Lung (tissue), 12 donors: ENCODE data around the gene TAB2. TPM values are rescaled to one million over a fixed set of nuclear protein-coding genes. Genes with fewer than 3 reads are reported as not detected.

Experiments
- ATAC-seq: fragments of 200-7000 bp; cut with Tn5 transposase; one replicate; pipeline ENCODE4 v1.9.1; 2020; ENCODE audit warnings: moderate number of reproducible peaks; ENCODE audit not compliant: insufficient read depth, low FRiP score
- DNase-seq, 3 donors: peaks; one replicate each; pipeline ENCODE4 v3.0.0-alpha.2; 2013 to 2017
- H3K27ac ChIP-seq, 2 donors: one replicate each; pipeline ENCODE4 v1.5.1; 2013; ENCODE audit warnings: mild to moderate bottlenecking in 2 of 2, moderate library complexity in 2 of 2, control low read depth in 1 of 2, inconsistent platforms in 1 of 2, low read depth in 1 of 2, low read length in 1 of 2
- H3K27me3 ChIP-seq, 3 donors: one replicate each; pipeline ENCODE4 v1.5.1; 2013; ENCODE audit warnings: low read length in 2 of 3; ENCODE audit not compliant: control insufficient read depth in 3 of 3, insufficient read depth in 3 of 3
- H3K36me3 ChIP-seq, 4 donors: one replicate each; pipeline ENCODE4 v1.5.1; 2013; ENCODE audit warnings: low read length in 4 of 4, mild to moderate bottlenecking in 1 of 4, moderate library complexity in 1 of 4; ENCODE audit not compliant: control insufficient read depth in 4 of 4, insufficient read depth in 4 of 4
- H3K4me1 ChIP-seq, 5 donors: one replicate each; pipeline ENCODE4 v1.5.1; 2013; ENCODE audit warnings: low read length in 5 of 5, mild to moderate bottlenecking in 2 of 5, moderate library complexity in 1 of 5; ENCODE audit not compliant: control insufficient read depth in 5 of 5, insufficient read depth in 5 of 5
- H3K4me3 ChIP-seq: one replicate; pipeline ENCODE4 v1.5.1; 2013; ENCODE audit warnings: mild to moderate bottlenecking, control low read depth, moderate library complexity
- H3K9ac ChIP-seq, 2 donors: one replicate each; pipeline ENCODE4 v1.5.1; 2013; ENCODE audit warnings: low read length in 2 of 2, control low read depth in 1 of 2; ENCODE audit not compliant: insufficient read depth in 1 of 2
- H3K9me3 ChIP-seq, 4 donors: one replicate each; pipeline ENCODE4 v1.5.1; 2013; ENCODE audit warnings: low read length in 3 of 4, mild to moderate bottlenecking in 1 of 4, moderate library complexity in 1 of 4; ENCODE audit not compliant: control insufficient read depth in 4 of 4, insufficient read depth in 3 of 4
- CTCF ChIP-seq: IDR thresholded peaks from 2 replicates; pipeline ENCODE4 v1.5.1; 2012; ENCODE audit warnings: mild to moderate bottlenecking; ENCODE audit errors: control extremely low read depth, extremely low read depth
- WGBS, 2 donors: extraction: QIAGEN DNeasy Blood & Tissue Kit; methylation state at CpG; one replicate each; pipeline ENCODE4 v1.1.7; 2013; 5-methylcytosine and 5-hydroxymethylcytosine counted together
- polyA plus RNA-seq, 2 donors: library from polyadenylated mRNA; stranded (reverse); fragments of 200-250 nt; gene quantifications; one replicate each; pipeline ENCODE4 v1.2.1, GENCODE V29; 2013
- total RNA-seq, 2 donors: library from RNA; depleted of rRNA in 1 of 2; stranded (reverse); fragments of >200 nt in 1 of 2; gene quantifications; one replicate each; pipeline ENCODE4 v1.2.1, GENCODE V29; 2014 to 2021
- donor health status: control.
- donor health status: control.
- donor health status: Bipolar disorder and iron deficiency.
- donor health status: healthy.
- donor health status: DM: yes; HTN: yes; CAD: no.

Gene TAB2
- total and polyA plus RNA-seq, 4 donors = 15.8 to 75.9 (median 33.2) TPM

GRCh38 chr6:149380523-149380922 lies 63.0 kb downstream of the TAB2 start:
- Histone ChIP-seq H3K9ac (no peak overlapping the region), H3K4me1 (no peaks in the 10 kb centered on the region), H3K4me3 (no peak overlapping the region), H3K36me3 (peaks cover 16 to 30% (median 25%) of the 10 kb centered on the region in 4 donors), H3K27me3 (no peaks in the 10 kb centered on the region), H3K27ac (no peak overlapping the region), H3K9me3 (no peaks in the 10 kb centered on the region)
- no peak for DNase-seq
- no peak for TF ChIP-seq CTCF
- ATAC-seq = no peak

GRCh38 chr6:149383371-149383770 lies 65.9 kb downstream of the TAB2 start:
- Histone ChIP-seq H3K9me3 (no peaks in the 10 kb centered on the region), H3K4me1 (peaks cover 0 to 3% (median 0%) of the 10 kb centered on the region in 5 donors), H3K4me3 (no peak overlapping the region), H3K36me3 (peaks cover 14 to 23% (median 18%) of the 10 kb centered on the region in 4 donors), H3K27me3 (no peaks in the 10 kb centered on the region), H3K27ac (no peak overlapping the region), H3K9ac (no peak overlapping the region)
- WGBS, 2 donors = 95% methylated on average over 4 of the region's 4 CpGs
- no peak for TF ChIP-seq CTCF
- ATAC-seq (no peak), DNase-seq (no peak)

GRCh38 chr6:149384464-149384863 lies 67.0 kb downstream of the TAB2 start:
- H3K27me3 ChIP-seq = no peaks in the 10 kb centered on the region
- no peak overlapping the region for H3K4me3 ChIP-seq
- TF ChIP-seq CTCF = no peak
- H3K9me3 ChIP-seq = no peaks in the 10 kb centered on the region
- H3K36me3 ChIP-seq = peaks cover 6 to 13% (median 9%) of the 10 kb centered on the region in 4 donors
- DNase-seq (no peak), ATAC-seq (no peak)
- peaks cover 0 to 3% (median 0%) of the 10 kb centered on the region in 5 donors for H3K4me1 ChIP-seq
- no peak overlapping the region for H3K9ac ChIP-seq
- no peak overlapping the region for H3K27ac ChIP-seq

GRCh38 chr6:149385998-149386646 lies 68.6 kb downstream of the TAB2 start:
- no peak for TF ChIP-seq CTCF
- no peaks in the 10 kb centered on the region for H3K27me3 ChIP-seq
- 97 to 98% methylated on average over 5 of the region's 5 CpGs for WGBS, 2 donors

More at GRCh38 chr6:149385998-149386646, 68.6 kb downstream of the TAB2 start:
- DNase-seq (no peak), ATAC-seq (no peak)
- H3K4me1 ChIP-seq = peaks cover 0 to 3% (median 0%) of the 10 kb centered on the region in 5 donors
- no peak overlapping the region for H3K27ac ChIP-seq
- peaks cover 6 to 10% (median 8%) of the 10 kb centered on the region in 4 donors for H3K36me3 ChIP-seq
- no peaks in the 10 kb centered on the region for H3K9me3 ChIP-seq
- H3K4me3 ChIP-seq = no peak overlapping the region
- H3K9ac ChIP-seq = no peak overlapping the region
